ENCODE measurements around the gene TNFRSF8.

GRCh38 chr1:12164210-12164609, 101.1 kb downstream of the TNFRSF8 start:
- TF ChIP-seq CTCF (conservative IDR thresholded peaks at IDR 0.05; ENCODE audit: low read depth, low read length) (no peak), SMC3 (IDR thresholded peaks at IDR 0.05; ENCODE audit: low read depth, low read length) (no peak)

Data from IMR-90 (cell line).